GM12878 (cell line): ENCODE results near the gene ZPR1. TPM values are rescaled to one million over a fixed set of nuclear protein-coding genes. Genes with fewer than 3 reads are reported as not detected.

Experiments
- ATAC-seq: fragments of 200-7000 bp; cut with Tn5 transposase; 3 replicates; pipeline ENCODE4 v1.9.1; 2020; ENCODE audit warnings: mild to moderate bottlenecking, moderate library complexity
- BruUV-seq: library from RNA; stranded (reverse); fragments of 400-500 nt; replicated peaks from 2 replicates; lab custom pipeline; 2021; lab: Mats Ljungman, UMichigan
- CTCF ChIA-PET: fragments of 300-600 bp; sonication (Branson Sonifier 250); formaldehyde crosslinking; extraction: SDS; loops from one replicate; lab custom pipeline; 2021; ENCODE audit warnings: inconsistent platforms; lab: Yijun Ruan, JAX
- POLR2A ChIA-PET: fragments of 350-600 bp; formaldehyde crosslinking; extraction: SDS; loops from one replicate; lab custom pipeline; 2021; ENCODE audit warnings: inconsistent platforms; lab: Charles Lee
- RAD21 ChIA-PET: fragments of 300-600 bp; sonication (Branson Sonifier 250); formaldehyde crosslinking; loops from one replicate; lab custom pipeline; 2023; ENCODE audit warnings: antibody characterized with exemption; ENCODE audit not compliant: unreplicated experiment; lab: Charles Lee
- SMC1A ChIA-PET: fragments of 300-600 bp; sonication (Branson Sonifier 250); formaldehyde crosslinking; loops from one replicate; lab custom pipeline; 2023; ENCODE audit not compliant: unreplicated experiment, uncharacterized antibody; lab: Charles Lee
- DNase-seq: peaks from one replicate; pipeline ENCODE4 v3.0.0-alpha.2; 2011; ENCODE audit warnings: low read depth, low spot score
- FAIRE-seq: peaks from 3 replicates; lab custom pipeline; 2011; peaks lifted over from hg19 to GRCh38; lab: Jason Lieb, UNC
- H2AFZ ChIP-seq: 2 replicates; pipeline ENCODE4 v1.6.0; 2011; ENCODE audit warnings: low read depth, low read length, control low read depth; ENCODE audit not compliant: control insufficient read depth
- H3K27ac ChIP-seq: 2 replicates; pipeline ENCODE4 v1.5.1; 2011; ENCODE audit warnings: control low read depth; ENCODE audit not compliant: control insufficient read depth, insufficient read depth
- H3K27me3 ChIP-seq, 2 experiments: replicated peaks in 1 of 2; 2 replicates each; pipeline versions ENCODE4 v1.6.0 to v1.6.1; 2011; ENCODE audit warnings: low read length in 1 of 2; ENCODE audit not compliant: control insufficient read depth in 2 of 2, insufficient read depth in 2 of 2
- H3K36me3 ChIP-seq, 2 experiments: 2 replicates each; pipeline ENCODE4 v1.5.1; 2011; ENCODE audit warnings: low read length in 1 of 2; ENCODE audit not compliant: control insufficient read depth in 2 of 2, insufficient read depth in 2 of 2
- H3K4me1 ChIP-seq: 2 replicates; pipeline ENCODE4 v1.6.1; 2011; ENCODE audit warnings: mild to moderate bottlenecking, low read length, moderate library complexity, mixed read lengths; ENCODE audit not compliant: control insufficient read depth, insufficient read depth
- H3K4me2 ChIP-seq: 2 replicates; pipeline ENCODE4 v1.6.0; 2011; ENCODE audit warnings: control low read depth; ENCODE audit not compliant: control insufficient read depth, insufficient read depth
- H3K4me3 ChIP-seq: fragments of 200-600 bp; sonication (generic); 2 replicates; pipeline ENCODE4 v1.5.1; 2016
- H3K79me2 ChIP-seq: 2 replicates; pipeline ENCODE4 v1.6.0; 2011; ENCODE audit warnings: low read length; ENCODE audit not compliant: control insufficient read depth, insufficient read depth
- H3K9ac ChIP-seq: 2 replicates; pipeline ENCODE4 v1.8.0; 2011; ENCODE audit warnings: low read length, control low read depth, mixed read lengths; ENCODE audit not compliant: control insufficient read depth, insufficient read depth
- H3K9me3 ChIP-seq: replicated peaks from 3 replicates; pipeline ENCODE4 v1.5.1; 2011; ENCODE audit warnings: mild to moderate bottlenecking, low read length; ENCODE audit not compliant: control insufficient read depth, insufficient read depth
- H4K20me1 ChIP-seq: 2 replicates; pipeline ENCODE4 v1.6.0; 2011; ENCODE audit not compliant: control insufficient read depth, insufficient read depth
- BCL11A ChIP-seq: IDR thresholded peaks from 2 replicates; pipeline ENCODE4 v1.6.1; 2011; ENCODE audit warnings: low read depth, low read length
- CHD4 ChIP-seq: fragments of 200-600 bp; sonication (generic); IDR thresholded peaks from 2 replicates; pipeline ENCODE4 v1.6.1; 2016; ENCODE audit warnings: mild to moderate bottlenecking
- CREB1 ChIP-seq: IDR thresholded peaks from 2 replicates; pipeline ENCODE4 v1.6.1; 2012; ENCODE audit warnings: low read depth, mild to moderate bottlenecking, inconsistent platforms
- DPF2 ChIP-seq: fragments of 450-650 bp; IDR thresholded peaks from 2 replicates; pipeline ENCODE4 v1.6.1; 2017; ENCODE audit warnings: mild to moderate bottlenecking
- IKZF2 ChIP-seq, 2 experiments: fragments of 450-650 bp; IDR thresholded peaks; 2 replicates each; pipeline ENCODE4 v1.6.1; 2017; ENCODE audit warnings: mild to moderate bottlenecking in 2 of 2, moderate library complexity in 2 of 2
- MEF2A ChIP-seq: IDR thresholded peaks from 2 replicates; pipeline ENCODE4 v1.6.1; 2011; ENCODE audit warnings: low read depth, mild to moderate bottlenecking, low read length, moderate library complexity; ENCODE audit not compliant: insufficient read depth
- PAX8 ChIP-seq: fragments of 450-650 bp; IDR thresholded peaks from 2 replicates; pipeline ENCODE4 v1.6.1; 2017; ENCODE audit warnings: mild to moderate bottlenecking, moderate library complexity
- POLR2AphosphoS5 ChIP-seq: IDR thresholded peaks from 2 replicates; pipeline ENCODE4 v1.6.1; 2011; ENCODE audit warnings: mild to moderate bottlenecking, low read length, inconsistent platforms
- SMAD1 ChIP-seq: fragments of 450-650 bp; IDR thresholded peaks from 2 replicates; pipeline ENCODE4 v1.6.1; 2018; ENCODE audit warnings: mild to moderate bottlenecking, low read depth; ENCODE audit not compliant: partially characterized antibody
- TCF12 ChIP-seq: IDR thresholded peaks from 2 replicates; pipeline ENCODE4 v1.6.1; 2011; ENCODE audit warnings: low read depth, mild to moderate bottlenecking, low read length
- WGBS: methylation state at CpG from one replicate; pipeline ENCODE4 v1.1.6; 2016; ENCODE audit warnings: low lambda C conversion rate; ENCODE audit not compliant: insufficient replicate concordance, insufficient coverage; ENCODE audit errors: missing lambda C conversion rate; 5-methylcytosine and 5-hydroxymethylcytosine counted together
- in situ Hi-C: fragments of 300-500 bp; cut with MboI; formaldehyde crosslinking; loops from 9 replicates; pipeline ENCODE4 v1.14.3; 2018; ENCODE audit warnings: mixed read lengths
- intact Hi-C: fragments of 100-400 bp; cut with micrococcal nuclease; formaldehyde crosslinking; loops from one replicate; pipeline ENCODE4 v1.14.2; 2022; ENCODE audit not compliant: unreplicated experiment
- polyA plus RNA-seq, 11 experiments: library from polyadenylated mRNA; depleted of rRNA in 4 of 11; unstranded in 6 of 11; stranded (reverse) in 5 of 11; fragments of >200 nt; fragmentation: Nextera tagmentation in 4 of 11; fragmentation: Illumina TruSeq in 1 of 11; extraction: Ambion mirVana in 4 of 11; extraction: Trizol in 1 of 11; gene quantifications; 1 replicate in 1 of 11; 2 replicates in 10 of 11; pipeline versions ENCODE4 v1.2.1 to v1.2.3, GENCODE V29; 2011 to 2016; ENCODE audit warnings: inconsistent platforms in 2 of 11, missing spikeins in 2 of 11, low read depth in 1 of 11
- total RNA-seq, 4 experiments: library from RNA; depleted of rRNA in 3 of 4; stranded (reverse); fragments of >200 nt in 3 of 4; fragmentation: Illumina TruSeq in 1 of 4; extraction: Trizol in 1 of 4; gene quantifications; 2 replicates each; pipeline versions ENCODE4 v1.2.1 to v1.2.3, GENCODE V29; 2013 to 2021
- TF ChIP-seq, protein P1 (sequence below): IDR thresholded peaks from 2 replicates; pipeline ENCODE4 v1.6.1; 2011; ENCODE audit warnings: borderline replicate concordance, low read depth, mild to moderate bottlenecking, moderate library complexity, low read length; ENCODE audit not compliant: insufficient read depth, poor library complexity, severe bottlenecking
- TF ChIP-seq, protein P2 (sequence below): fragments of 450-650 bp; IDR thresholded peaks from 2 replicates; pipeline ENCODE4 v1.6.1; 2017; ENCODE audit warnings: borderline replicate concordance
- TF ChIP-seq, protein P3 (sequence below): fragments of 450-650 bp; IDR thresholded peaks from 2 replicates; pipeline ENCODE4 v1.6.1; 2018; ENCODE audit warnings: borderline replicate concordance, mild to moderate bottlenecking; ENCODE audit not compliant: partially characterized antibody
- TF ChIP-seq, protein P4 (sequence below): fragments of 450-650 bp; formaldehyde crosslinking; IDR thresholded peaks from 2 replicates; pipeline ENCODE4 v1.5.0; 2022; ENCODE audit warnings: mild to moderate bottlenecking, missing genetic modification characterization

Gene ZPR1
- total and polyA plus RNA-seq, 10 of the 15 experiments (the other 5 are each of a cell fraction or from before 2014, with no cell fraction given), result 9.3 to 89.7 (median 54.7) TPM

DNA sequence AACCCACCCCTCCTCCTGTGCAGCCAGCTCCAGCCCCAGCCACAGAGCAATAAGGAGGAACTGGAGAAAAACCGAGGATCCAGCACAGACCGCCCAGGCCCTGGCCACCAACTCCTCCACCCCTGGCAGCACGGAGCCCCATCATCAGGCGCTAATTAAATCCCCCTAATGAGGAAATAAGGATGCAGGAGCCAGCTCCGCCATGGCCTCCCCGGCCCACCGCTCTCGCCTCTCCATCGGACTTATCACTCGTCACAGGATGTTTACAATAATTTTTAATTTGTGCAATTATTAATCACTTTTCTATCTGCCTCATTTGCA, 57.6 kb downstream of the ZPR1 start (continued):
- TF ChIP-seq, protein P1, sequence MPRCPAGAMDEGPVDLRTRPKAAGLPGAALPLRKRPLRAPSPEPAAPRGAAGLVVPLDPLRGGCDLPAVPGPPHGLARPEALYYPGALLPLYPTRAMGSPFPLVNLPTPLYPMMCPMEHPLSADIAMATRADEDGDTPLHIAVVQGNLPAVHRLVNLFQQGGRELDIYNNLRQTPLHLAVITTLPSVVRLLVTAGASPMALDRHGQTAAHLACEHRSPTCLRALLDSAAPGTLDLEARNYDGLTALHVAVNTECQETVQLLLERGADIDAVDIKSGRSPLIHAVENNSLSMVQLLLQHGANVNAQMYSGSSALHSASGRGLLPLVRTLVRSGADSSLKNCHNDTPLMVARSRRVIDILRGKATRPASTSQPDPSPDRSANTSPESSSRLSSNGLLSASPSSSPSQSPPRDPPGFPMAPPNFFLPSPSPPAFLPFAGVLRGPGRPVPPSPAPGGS, result no peak
- TF ChIP-seq, protein P2, sequence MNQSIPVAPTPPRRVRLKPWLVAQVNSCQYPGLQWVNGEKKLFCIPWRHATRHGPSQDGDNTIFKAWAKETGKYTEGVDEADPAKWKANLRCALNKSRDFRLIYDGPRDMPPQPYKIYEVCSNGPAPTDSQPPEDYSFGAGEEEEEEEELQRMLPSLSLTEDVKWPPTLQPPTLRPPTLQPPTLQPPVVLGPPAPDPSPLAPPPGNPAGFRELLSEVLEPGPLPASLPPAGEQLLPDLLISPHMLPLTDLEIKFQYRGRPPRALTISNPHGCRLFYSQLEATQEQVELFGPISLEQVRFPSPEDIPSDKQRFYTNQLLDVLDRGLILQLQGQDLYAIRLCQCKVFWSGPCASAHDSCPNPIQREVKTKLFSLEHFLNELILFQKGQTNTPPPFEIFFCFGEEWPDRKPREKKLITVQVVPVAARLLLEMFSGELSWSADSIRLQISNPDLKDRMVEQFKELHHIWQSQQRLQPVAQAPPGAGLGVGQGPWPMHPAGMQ, result no peak
- TF ChIP-seq IKZF2 (IDR thresholded peaks at IDR 0.05), result no peak
- TF ChIP-seq POLR2AphosphoS5, result no peak
- TF ChIP-seq SMAD1, result no peak

DNA sequence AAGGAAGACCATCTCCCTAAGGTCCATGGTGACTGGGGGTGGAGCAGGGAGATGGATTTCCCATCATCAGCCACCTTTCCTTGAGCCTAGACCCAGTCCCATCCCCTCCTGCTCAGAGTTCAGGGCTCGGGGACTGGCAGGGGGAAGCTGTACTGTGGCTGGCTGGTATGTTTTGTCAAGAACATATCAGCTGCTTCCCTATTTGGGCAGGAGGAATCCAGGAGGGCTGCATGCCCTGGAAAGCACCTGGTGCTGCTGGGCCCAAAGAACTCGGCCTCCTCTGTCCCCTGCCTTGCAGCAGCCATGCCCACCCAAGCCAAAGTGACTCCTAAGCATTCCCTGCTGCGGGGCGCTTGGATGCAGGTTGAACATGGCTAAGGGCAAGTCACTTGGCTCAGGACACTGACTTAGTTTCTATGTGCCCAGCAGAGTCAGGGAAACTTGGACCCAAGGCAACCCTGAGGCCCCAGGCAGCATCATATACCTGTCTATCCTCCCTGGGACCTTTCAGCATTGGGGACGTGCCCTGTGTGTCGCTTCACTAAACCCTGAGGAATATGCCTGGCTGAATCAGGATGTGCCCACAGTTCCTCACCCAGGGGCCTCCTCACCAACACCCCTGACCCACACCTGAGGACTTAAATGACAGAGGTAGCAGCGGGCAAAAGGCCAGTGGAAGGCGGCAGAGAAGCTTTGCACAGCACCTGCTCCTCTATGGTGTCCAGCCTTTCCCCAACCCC, 58.2 kb downstream of the ZPR1 start:
- ChIA-PET RAD21 (no interaction called here), POLR2A (no interaction called here), SMC1A (no interaction called here), CTCF (no interaction called here)
- Histone ChIP-seq H3K4me1 (peaks cover 16% of the 10 kb centered on the region), H3K4me3 (no peak overlapping the region), H3K27ac (no peak overlapping the region), H3K27me3 (no peaks in the 10 kb centered on the region; a peak in 3 of 4 replicates), H3K9me3 (no peaks in the 10 kb centered on the region), H2AFZ (no peak overlapping the region), H3K9ac (no peak overlapping the region), H3K36me3 (no peaks in the 10 kb centered on the region), H4K20me1 (no peaks in the 10 kb centered on the region), H3K4me2 (no peak overlapping the region), H3K79me2 (no peaks in the 10 kb centered on the region)
- in situ Hi-C loops, result no loop called here
- no peak for FAIRE-seq
- intact Hi-C loops, result no loop called here
- ATAC-seq, result no peak
- BruUV-seq, result no TSS peak
- DNase-seq, result no peak
- whole genome bisulfite sequencing, result 52% methylated on average over 8 of the region's 8 CpGs
- TF ChIP-seq MEF2A (no peak), CREB1 (no peak), DPF2 (no peak), TCF12 (no peak), BCL11A (no peak), PAX8 (no peak), CHD4 (no peak)
- TF ChIP-seq, protein P3, sequence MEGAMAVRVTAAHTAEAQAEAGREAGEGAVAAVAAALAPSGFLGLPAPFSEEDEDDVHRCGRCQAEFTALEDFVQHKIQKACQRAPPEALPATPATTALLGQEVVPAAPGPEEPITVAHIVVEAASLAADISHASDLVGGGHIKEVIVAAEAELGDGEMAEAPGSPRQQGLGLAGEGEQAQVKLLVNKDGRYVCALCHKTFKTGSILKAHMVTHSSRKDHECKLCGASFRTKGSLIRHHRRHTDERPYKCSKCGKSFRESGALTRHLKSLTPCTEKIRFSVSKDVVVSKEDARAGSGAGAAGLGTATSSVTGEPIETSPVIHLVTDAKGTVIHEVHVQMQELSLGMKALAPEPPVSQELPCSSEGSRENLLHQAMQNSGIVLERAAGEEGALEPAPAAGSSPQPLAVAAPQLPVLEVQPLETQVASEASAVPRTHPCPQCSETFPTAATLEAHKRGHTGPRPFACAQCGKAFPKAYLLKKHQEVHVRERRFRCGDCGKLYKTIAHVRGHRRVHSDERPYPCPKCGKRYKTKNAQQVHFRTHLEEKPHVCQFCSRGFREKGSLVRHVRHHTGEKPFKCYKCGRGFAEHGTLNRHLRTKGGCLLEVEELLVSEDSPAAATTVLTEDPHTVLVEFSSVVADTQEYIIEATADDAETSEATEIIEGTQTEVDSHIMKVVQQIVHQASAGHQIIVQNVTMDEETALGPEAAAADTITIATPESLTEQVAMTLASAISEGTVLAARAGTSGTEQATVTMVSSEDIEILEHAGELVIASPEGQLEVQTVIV, result no peak
- TF ChIP-seq, protein P4, sequence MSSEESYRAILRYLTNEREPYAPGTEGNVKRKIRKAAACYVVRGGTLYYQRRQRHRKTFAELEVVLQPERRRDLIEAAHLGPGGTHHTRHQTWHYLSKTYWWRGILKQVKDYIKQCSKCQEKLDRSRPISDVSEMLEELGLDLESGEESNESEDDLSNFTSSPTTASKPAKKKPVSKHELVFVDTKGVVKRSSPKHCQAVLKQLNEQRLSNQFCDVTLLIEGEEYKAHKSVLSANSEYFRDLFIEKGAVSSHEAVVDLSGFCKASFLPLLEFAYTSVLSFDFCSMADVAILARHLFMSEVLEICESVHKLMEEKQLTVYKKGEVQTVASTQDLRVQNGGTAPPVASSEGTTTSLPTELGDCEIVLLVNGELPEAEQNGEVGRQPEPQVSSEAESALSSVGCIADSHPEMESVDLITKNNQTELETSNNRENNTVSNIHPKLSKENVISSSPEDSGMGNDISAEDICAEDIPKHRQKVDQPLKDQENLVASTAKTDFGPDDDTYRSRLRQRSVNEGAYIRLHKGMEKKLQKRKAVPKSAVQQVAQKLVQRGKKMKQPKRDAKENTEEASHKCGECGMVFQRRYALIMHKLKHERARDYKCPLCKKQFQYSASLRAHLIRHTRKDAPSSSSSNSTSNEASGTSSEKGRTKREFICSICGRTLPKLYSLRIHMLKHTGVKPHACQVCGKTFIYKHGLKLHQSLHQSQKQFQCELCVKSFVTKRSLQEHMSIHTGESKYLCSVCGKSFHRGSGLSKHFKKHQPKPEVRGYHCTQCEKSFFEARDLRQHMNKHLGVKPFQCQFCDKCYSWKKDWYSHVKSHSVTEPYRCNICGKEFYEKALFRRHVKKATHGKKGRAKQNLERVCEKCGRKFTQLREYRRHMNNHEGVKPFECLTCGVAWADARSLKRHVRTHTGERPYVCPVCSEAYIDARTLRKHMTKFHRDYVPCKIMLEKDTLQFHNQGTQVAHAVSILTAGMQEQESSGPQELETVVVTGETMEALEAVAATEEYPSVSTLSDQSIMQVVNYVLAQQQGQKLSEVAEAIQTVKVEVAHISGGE (CRISPR knock-in tag), result no peak
